SK-N-SH treated with all-trans-retinoic acid at 6 μM for 48 hours (cell line): ENCODE results near the gene LRP11.

Experiments
- BACH2 ChIP-seq: fragments of 250-450 bp; sonication (Bioruptor Pico); IDR thresholded peaks from 2 replicates; pipeline ENCODE4 v1.9.0; 2021; ENCODE audit warnings: mild to moderate bottlenecking, borderline replicate concordance
- OSR1 ChIP-seq: fragments of 250-450 bp; sonication (Bioruptor Pico); IDR thresholded peaks from 2 replicates; pipeline ENCODE4 v1.8.0; 2022; ENCODE audit warnings: moderate library complexity, mild to moderate bottlenecking, inconsistent platforms
- PPARA ChIP-seq: fragments of 250-450 bp; sonication (Bioruptor Pico); IDR thresholded peaks from 2 replicates; pipeline ENCODE4 v1.5.0; 2020; ENCODE audit warnings: mild to moderate bottlenecking, borderline replicate concordance
- ZFP3 ChIP-seq: fragments of 250-450 bp; sonication (Bioruptor Pico); IDR thresholded peaks from 2 replicates; pipeline ENCODE4 v1.5.0; 2020; ENCODE audit warnings: mild to moderate bottlenecking, moderate library complexity
- ZNF565 ChIP-seq: fragments of 450-650 bp; formaldehyde crosslinking; conservative IDR thresholded peaks from 2 replicates; pipeline ENCODE4 v1.5.0; 2020; ENCODE audit warnings: low read depth, mild to moderate bottlenecking, moderate library complexity
- ZNF8 ChIP-seq: fragments of 450-650 bp; formaldehyde crosslinking; IDR thresholded peaks from 2 replicates; pipeline ENCODE4 v1.5.0; 2020; ENCODE audit warnings: mild to moderate bottlenecking, moderate library complexity
- TF ChIP-seq, protein P1 (sequence below): fragments of 250-450 bp; sonication (Bioruptor Pico); IDR thresholded peaks from 2 replicates; pipeline ENCODE4 v1.8.0; 2020; ENCODE audit warnings: mild to moderate bottlenecking, moderate library complexity, borderline replicate concordance
- TF ChIP-seq, protein P2 (sequence below): fragments of 250-450 bp; sonication (Bioruptor Pico); IDR thresholded peaks from 2 replicates; pipeline ENCODE4 v1.5.1; 2020; ENCODE audit warnings: low read depth, mild to moderate bottlenecking, moderate library complexity

GRCh38 chr6:149904661-149905370 is 40.7 kb upstream of the LRP11 start:
- TF ChIP-seq, protein P1, sequence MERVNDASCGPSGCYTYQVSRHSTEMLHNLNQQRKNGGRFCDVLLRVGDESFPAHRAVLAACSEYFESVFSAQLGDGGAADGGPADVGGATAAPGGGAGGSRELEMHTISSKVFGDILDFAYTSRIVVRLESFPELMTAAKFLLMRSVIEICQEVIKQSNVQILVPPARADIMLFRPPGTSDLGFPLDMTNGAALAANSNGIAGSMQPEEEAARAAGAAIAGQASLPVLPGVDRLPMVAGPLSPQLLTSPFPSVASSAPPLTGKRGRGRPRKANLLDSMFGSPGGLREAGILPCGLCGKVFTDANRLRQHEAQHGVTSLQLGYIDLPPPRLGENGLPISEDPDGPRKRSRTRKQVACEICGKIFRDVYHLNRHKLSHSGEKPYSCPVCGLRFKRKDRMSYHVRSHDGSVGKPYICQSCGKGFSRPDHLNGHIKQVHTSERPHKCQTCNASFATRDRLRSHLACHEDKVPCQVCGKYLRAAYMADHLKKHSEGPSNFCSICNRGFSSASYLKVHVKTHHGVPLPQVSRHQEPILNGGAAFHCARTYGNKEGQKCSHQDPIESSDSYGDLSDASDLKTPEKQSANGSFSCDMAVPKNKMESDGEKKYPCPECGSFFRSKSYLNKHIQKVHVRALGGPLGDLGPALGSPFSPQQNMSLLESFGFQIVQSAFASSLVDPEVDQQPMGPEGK (CRISPR knock-in tag): no peak
- TF ChIP-seq BACH2 (CRISPR knock-in tag): no peak
- no peak for TF ChIP-seq ZNF8 (CRISPR knock-in tag)
- no peak for TF ChIP-seq ZNF565
- no peak for TF ChIP-seq OSR1 (CRISPR knock-in tag)
- TF ChIP-seq PPARA (CRISPR knock-in tag): no peak
- TF ChIP-seq ZFP3 (CRISPR knock-in tag): no peak
- TF ChIP-seq, protein P2, sequence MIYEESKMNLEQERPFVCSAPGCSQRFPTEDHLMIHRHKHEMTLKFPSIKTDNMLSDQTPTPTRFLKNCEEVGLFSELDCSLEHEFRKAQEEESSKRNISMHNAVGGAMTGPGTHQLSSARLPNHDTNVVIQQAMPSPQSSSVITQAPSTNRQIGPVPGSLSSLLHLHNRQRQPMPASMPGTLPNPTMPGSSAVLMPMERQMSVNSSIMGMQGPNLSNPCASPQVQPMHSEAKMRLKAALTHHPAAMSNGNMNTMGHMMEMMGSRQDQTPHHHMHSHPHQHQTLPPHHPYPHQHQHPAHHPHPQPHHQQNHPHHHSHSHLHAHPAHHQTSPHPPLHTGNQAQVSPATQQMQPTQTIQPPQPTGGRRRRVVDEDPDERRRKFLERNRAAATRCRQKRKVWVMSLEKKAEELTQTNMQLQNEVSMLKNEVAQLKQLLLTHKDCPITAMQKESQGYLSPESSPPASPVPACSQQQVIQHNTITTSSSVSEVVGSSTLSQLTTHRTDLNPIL (CRISPR knock-in tag): no peak
